ENCODE data around the gene PIH1D1.

The PIH1D1 gene

GRCh38 chr19:49451430-49452181 is at the start of gene PIH1D1:
Gene PIH1D1 (minus strand): TSS chr19:49451814. CDS start chr19:49451574, 240 bp downstream.
- intact Hi-C loops (cut with DNase I), result loop anchor here (5.0 kb wide), 1 partner anchor 46 kb away; the partner anchor contains the start of gene RPS11
- peak; percentile 92 to 99 (median 96) for DNase-seq

GRCh38 chr19:49499030-49499670 is 47.5 kb upstream of the PIH1D1 start:
- intact Hi-C loops (cut with DNase I), result loop anchor here (5.0 to 10.0 kb wide), 2 partner anchors 47 to 376 kb away; partner anchors contain the start of genes AKT1S1, ALDH16A1, PIH1D1 and TBC1D17
- DNase-seq, result no peak

GRCh38 chr19:49498475-49498874 is 46.9 kb upstream of the PIH1D1 start:
- DNase-seq, result no peak
- intact Hi-C loops (cut with DNase I), result loop anchor here (5.0 to 10.0 kb wide), 2 partner anchors 46 to 376 kb away; partner anchors contain the start of genes AKT1S1, ALDH16A1, PIH1D1 and TBC1D17

GRCh38 chr19:49497789-49498103 is 46.1 kb upstream of the PIH1D1 start:
- DNase-seq, result no peak
- intact Hi-C loops (cut with DNase I), result loop anchor here (5.0 to 10.0 kb wide), 2 partner anchors 45 to 377 kb away; partner anchors contain the start of genes AKT1S1, ALDH16A1, PIH1D1 and TBC1D17

DNA sequence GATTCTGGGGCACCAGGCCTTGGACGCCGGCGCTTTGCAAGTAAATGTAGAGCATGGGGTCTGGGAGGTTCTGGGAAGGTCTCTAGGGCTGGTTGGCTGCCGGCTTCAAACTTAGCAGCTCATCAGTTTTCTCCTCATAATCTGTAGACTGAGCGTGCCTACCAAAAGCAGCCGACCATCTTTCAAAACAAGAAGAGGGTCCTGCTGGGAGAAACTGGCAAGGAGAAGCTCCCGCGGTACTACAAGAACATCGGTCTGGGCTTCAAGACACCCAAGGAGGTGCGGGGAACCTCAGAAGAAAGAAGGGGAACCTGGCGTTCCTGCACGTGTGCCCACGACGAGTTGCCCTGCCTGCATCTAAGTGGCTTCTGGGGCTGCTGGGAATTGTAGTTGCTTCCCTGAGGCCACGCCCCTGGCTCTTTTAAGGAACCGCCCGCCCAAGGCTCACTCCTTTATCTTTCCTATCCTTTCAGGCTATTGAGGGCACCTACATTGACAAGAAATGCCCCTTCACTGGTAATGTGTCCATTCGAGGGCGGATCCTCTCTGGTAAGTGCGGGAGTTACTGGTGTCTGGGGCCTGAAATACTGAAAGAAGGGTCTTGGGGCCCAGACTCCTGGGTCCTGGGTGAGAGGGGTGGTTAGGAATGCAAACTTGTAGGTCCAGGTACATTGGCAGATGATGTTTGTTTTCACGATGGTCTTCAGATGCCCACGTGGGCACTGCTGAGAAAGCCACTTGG is 45.6 kb upstream of the PIH1D1 start:
- intact Hi-C loops (cut with DNase I), result loop anchor here (5.0 to 10.0 kb wide), 2 partner anchors 45 to 378 kb away; partner anchors contain the start of genes AKT1S1, ALDH16A1, PIH1D1 and TBC1D17
- peak in 2 of 10 donors; percentile 34 to 36 for DNase-seq

- intact Hi-C loops (cut with DNase I), result loop anchor here (1.0 to 10.0 kb wide), 3 partner anchors 9 to 378 kb away; partner anchors contain the start of genes AKT1S1, ALDH16A1, PIH1D1 and RPL13A
- DNase-seq, result no peak
Measured at GRCh38 chr19:49496574-49497008, 45.0 kb upstream of the PIH1D1 start.

- no peak for DNase-seq
- intact Hi-C loops (cut with DNase I), result loop anchor here (10.0 kb wide), 1 partner anchor 382 kb away; the partner anchor contains the start of genes AKT1S1 and TBC1D17
Measured at GRCh38 chr19:49492573-49493405, 41.2 kb upstream of the PIH1D1 start.

DNA sequence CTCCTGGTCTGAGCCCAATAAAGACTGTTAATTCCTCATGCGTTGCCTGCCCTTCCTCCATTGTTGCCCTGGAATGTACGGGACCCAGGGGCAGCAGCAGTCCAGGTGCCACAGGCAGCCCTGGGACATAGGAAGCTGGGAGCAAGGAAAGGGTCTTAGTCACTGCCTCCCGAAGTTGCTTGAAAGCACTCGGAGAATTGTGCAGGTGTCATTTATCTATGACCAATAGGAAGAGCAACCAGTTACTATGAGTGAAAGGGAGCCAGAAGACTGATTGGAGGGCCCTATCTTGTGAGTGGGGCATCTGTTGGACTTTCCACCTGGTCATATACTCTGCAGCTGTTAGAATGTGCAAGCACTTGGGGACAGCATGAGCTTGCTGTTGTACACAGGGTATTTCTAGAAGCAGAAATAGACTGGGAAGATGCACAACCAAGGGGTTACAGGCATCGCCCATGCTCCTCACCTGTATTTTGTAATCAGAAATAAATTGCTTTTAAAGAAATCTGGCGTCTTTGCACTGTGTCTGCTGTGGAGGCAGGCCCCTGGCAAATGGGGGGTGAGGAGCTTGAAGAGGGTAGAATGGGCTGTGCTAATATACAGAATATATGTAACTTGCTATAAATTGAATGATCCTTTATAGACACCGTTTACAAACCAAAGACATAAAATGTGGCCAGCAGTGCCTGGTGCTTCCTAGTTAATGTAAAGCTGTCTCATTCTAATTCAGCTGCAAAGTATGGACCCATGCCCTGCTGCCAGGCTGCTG is 40.4 kb upstream of the PIH1D1 start:
- intact Hi-C loops (cut with DNase I), result loop anchor here (10.0 kb wide), 1 partner anchor 383 kb away; the partner anchor contains the start of genes AKT1S1 and TBC1D17
- DNase-seq, result no peak

DNA sequence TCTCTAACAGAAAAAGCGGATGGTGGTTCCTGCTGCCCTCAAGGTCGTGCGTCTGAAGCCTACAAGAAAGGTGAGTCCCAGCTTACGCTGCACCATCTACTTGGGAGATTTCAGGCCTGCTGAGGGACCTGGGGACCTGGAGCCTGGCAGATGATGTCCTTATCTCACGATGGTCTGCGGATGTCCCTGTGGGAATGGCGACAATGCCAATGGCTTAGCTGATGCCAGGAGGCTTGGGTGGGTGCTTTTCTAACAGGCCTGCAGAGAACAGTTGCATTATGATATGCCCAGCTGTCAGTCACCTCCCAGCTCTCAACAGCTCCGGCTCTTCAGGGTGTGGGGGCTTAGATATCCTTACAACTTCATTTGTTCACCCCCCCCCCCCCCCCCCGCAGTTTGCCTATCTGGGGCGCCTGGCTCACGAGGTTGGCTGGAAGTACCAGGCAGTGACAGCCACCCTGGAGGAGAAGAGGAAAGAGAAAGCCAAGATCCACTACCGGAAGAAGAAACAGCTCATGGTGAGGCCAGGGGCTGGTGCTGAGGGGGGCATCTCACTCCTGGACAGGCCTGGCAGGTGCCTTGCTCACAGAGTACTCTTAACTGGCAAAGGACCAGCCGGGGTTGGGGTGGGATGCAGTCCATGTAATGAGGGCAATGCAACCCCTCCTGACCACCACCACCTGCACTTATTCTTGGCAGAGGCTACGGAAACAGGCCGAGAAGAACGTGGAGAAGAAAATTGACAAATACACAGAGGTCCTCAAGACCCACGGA is 39.6 kb upstream of the PIH1D1 start:
- intact Hi-C loops (cut with DNase I), result loop anchor here (10.0 kb wide), 1 partner anchor 384 kb away; the partner anchor contains the start of genes AKT1S1 and TBC1D17
- DNase-seq, result no peak

GRCh38 chr19:49490287-49491029 is 38.8 kb upstream of the PIH1D1 start:
- no peak for DNase-seq
- intact Hi-C loops (cut with DNase I), result loop anchor here (10.0 kb wide), 1 partner anchor 384 kb away; the partner anchor contains the start of genes AKT1S1 and TBC1D17

DNA sequence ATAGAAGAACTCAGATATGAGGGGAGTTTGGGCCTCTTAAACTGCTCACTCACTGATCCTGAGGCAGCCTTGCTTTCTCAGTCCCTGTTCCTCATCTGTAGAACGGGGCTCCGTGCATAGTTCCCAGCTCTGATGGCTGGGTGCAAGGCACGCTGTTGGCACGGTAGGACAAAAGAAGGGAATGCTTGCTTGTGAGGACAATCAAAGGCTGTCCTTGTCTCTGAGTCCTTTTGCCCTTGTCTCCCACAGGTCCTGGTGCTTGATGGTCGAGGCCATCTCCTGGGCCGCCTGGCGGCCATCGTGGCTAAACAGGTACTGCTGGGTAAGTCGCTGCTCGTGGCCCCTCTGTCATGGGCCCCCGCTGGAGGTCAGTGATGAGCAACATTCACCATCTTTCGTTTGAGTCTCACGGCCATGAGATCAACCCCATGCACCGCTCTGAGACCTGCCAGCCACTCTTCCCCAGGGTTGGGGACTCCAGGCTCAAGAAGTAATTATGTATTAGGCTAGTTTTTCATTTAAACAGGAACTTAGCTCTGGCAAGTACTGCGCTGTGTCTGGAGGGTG is 38.1 kb upstream of the PIH1D1 start:
- intact Hi-C loops (cut with DNase I), result loop anchor here (10.0 kb wide), 1 partner anchor 385 kb away; the partner anchor contains the start of genes AKT1S1 and TBC1D17

DNA sequence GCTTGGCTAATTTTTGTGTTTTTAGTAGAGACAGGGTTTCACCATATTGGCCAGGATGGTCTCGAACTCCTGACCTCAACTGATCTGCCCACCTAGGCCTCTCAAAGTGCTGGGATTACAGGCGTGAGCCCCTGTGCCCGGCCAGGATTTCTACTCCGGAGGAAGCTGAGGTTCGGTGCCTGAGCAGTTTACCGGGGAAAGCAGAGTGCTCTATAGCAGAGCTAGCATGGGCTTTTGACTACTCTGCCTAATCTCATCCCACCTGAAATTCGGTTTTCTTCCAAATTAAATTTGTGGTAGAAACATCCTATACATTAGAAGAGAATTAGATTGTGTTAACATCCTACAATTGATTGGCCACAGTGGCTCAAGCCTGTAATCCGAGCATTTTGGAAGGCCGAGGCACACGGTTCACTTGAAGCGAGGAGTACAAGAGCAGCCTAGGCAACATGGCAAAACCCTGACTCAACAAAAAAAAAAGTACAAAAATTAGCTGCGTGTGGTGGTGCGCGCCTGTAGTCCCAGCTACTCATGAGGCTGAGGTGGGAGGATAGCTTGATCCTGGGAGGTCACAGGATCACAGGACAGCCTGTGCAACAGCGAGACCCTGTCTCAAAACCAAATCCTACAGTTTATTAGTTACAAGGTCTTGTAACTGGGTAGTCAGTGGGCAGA is 37.4 kb upstream of the PIH1D1 start:
- intact Hi-C loops (cut with DNase I), result no loop called here
- DNase-seq, result no peak

More for the DNA sequence above, 38.1 kb upstream of the PIH1D1 start:
- no peak for DNase-seq

DNA sequence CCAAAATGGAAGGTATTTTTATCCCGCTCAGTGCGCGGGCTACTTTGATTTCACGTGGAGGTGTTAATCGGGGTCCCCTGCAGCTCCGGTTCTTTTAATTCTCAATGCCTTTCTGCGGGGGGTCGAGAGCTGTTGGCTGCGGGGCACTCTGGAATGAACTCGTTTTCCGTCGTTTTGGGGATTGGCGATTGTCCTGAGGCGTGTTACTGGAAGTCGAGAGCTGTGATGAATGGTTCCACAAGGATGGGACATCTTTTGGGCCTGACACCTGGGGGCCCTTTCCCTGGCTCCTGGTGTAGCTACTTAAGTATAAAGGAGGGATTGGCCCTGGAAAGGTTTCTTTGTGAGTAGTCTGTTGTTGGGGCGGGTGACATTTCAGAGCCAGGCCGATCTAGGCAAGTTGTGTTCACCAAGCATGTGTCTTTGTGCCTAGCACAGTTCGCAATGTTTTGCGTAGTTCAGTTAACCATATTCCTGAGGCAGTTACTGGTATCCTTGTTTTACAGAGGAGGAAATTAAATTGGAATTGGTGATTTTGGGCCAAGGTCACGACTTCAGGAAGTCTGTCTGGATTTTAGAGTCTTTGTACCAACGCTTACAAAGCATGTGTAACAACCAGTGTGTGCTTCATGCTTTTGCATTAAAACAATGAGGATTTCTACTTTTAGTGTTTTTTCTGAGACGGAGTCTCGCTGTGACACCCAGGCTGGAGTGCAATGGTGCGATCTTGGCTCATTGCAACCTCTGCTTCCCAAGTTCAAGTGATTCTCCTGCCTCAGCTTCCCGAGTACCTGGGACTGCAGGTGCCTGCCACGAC is 36.6 kb upstream of the PIH1D1 start:
- intact Hi-C loops (cut with DNase I), result no loop called here
- no peak for DNase-seq

DNA sequence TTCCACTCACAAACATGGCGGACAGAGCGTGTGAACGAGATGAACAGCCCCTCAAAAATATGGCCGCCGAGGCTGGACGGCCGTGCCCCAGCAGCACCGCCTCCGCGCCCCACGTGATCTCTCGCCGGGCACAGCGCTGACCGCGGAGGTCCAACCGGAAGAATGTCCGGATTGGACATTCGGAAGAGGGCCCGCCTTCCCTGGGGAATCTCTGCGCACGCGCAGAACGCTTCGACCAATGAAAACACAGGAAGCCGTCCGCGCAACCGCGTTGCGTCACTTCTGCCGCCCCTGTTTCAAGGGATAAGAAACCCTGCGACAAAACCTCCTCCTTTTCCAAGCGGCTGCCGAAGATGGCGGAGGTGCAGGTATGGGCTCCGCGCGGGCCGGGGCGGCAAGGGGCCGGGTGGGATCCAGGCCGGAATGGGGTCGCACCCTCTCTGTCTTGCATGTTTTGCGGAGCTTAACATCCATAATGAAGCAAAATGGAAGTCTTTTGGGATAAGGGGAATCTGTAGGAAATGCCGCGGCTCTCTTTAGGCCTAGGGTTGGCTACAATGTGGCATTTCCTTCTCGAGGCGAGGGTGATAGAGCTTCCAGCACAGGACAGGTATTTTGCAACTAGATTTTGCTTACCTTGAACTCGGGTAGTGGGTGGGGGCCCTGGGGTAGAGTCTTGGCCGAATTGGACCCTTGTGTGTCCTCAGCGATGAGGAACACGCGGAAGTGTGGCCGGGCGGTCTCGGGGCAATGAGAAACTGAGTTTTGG is 35.8 kb upstream of the PIH1D1 start, which contains the start of gene RPL13A:
TSS of gene RPL13A (plus strand) at position 332 of the 769 bp plus-strand sequence. CDS start at position 354, 22 bp downstream.
- intact Hi-C loops (cut with DNase I), result loop anchor here (1.0 kb wide), 1 partner anchor 9 kb away; the partner anchor contains the start of gene RPS11

More for the DNA sequence above, 35.8 kb upstream of the PIH1D1 start, which contains the start of gene RPL13A:
- DNase-seq, result peak; percentile 97 to 100 (median 99)
